Islet of Langerhans (tissue), 1 donor: ENCODE results near the gene ARL6.

Experiments
- FAIRE-seq: peaks from one replicate; lab custom pipeline; 2011; peaks lifted over from hg19 to GRCh38; lab: Jason Lieb, UNC

Gene ARL6

GRCh38 chr3:97764407-97765238 lies at the start of gene ARL6:
TSS of gene ARL6 (plus strand) at chr3:97764758. CDS start at chr3:97768108, 3,350 bp downstream.
- peak; percentile 68 for FAIRE-seq

GRCh38 chr3:97719156-97719821 lies 45.3 kb upstream of the ARL6 start:
- peak; percentile 86 for FAIRE-seq

GRCh38 chr3:97720417-97720816 lies 44.1 kb upstream of the ARL6 start:
- FAIRE-seq, result no peak

GRCh38 chr3:97721446-97721845 lies 43.1 kb upstream of the ARL6 start:
- no peak for FAIRE-seq

GRCh38 chr3:97736928-97737327 lies 27.6 kb upstream of the ARL6 start:
- no peak for FAIRE-seq

GRCh38 chr3:97738761-97739160 lies 25.8 kb upstream of the ARL6 start:
- FAIRE-seq, result no peak

- no peak for FAIRE-seq
These were observed 22.5 kb upstream of the ARL6 start for GRCh38 chr3:97742036-97742435.

GRCh38 chr3:97744289-97744688 lies 20.3 kb upstream of the ARL6 start:
- FAIRE-seq, result no peak

GRCh38 chr3:97763586-97764406 lies 762 bp upstream of the ARL6 start:
- peak; percentile 61 for FAIRE-seq

GRCh38 chr3:97765336-97765735 lies 778 bp downstream of the ARL6 start:
- FAIRE-seq, result no peak

GRCh38 chr3:97772926-97773325 lies 8.4 kb downstream of the ARL6 start:
- FAIRE-seq, result no peak

GRCh38 chr3:97778152-97778551 lies 13.6 kb downstream of the ARL6 start:
- no peak for FAIRE-seq

GRCh38 chr3:97793420-97794019 lies 29.0 kb downstream of the ARL6 start:
- peak; percentile 99 for FAIRE-seq

GRCh38 chr3:97795951-97796350 lies 31.4 kb downstream of the ARL6 start:
- no peak for FAIRE-seq

GRCh38 chr3:97804471-97804870 lies 39.9 kb downstream of the ARL6 start:
- no peak for FAIRE-seq

- no peak for FAIRE-seq
These were observed 46.3 kb downstream of the ARL6 start for GRCh38 chr3:97810779-97811390.

- FAIRE-seq, result no peak
These were observed 50.8 kb downstream of the ARL6 start for GRCh38 chr3:97815149-97815917.

- no peak for FAIRE-seq
These were observed 52.3 kb downstream of the ARL6 start for GRCh38 chr3:97816811-97817210.

- peak; percentile 33 for FAIRE-seq
These were observed 53.4 kb downstream of the ARL6 start for GRCh38 chr3:97817965-97818364.

- no peak for FAIRE-seq
These were observed 56.2 kb downstream of the ARL6 start for GRCh38 chr3:97820780-97821179.

- FAIRE-seq, result no peak
These were observed 56.8 kb downstream of the ARL6 start for GRCh38 chr3:97821287-97821773.
